NCI-H2227 (cell line): ENCODE data around the gene CPEB1.
"Not testable (repeated sequence)": the region's sequence is repeated elsewhere in the genome, so short reads cannot be mapped to it uniquely, and the experiment has no call there.

Source experiments
- DNase-seq: peaks from one replicate; lab custom pipeline; 2025; ENCODE audit not compliant: unreplicated experiment; lab: John Stamatoyannopoulos, UW

CPEB1 gene

GRCh38 chr15:82530606-82531379 is 116.4 kb downstream of the CPEB1 start:
- DNase-seq, result no peak

DNA sequence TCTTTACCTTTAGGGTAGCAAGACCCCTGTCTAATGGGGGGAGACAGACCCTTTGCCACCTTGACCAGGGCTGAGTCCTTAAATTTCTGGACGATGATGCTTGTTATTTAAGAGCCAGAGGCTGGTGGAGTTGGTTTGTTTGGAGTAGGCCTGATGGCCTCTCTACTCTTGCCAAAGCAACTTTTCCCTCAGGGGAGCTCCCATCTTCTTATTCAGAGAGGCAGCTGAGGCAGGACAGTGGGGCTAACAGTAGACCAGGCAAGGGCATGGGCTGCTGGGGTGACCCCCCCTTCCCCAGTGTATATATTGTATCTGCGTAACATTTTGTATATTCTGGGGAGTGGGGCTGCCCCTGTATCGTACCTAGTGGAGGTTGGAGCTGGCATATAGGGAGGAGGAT is 117.2 kb downstream of the CPEB1 start:
- no peak for DNase-seq

DNA sequence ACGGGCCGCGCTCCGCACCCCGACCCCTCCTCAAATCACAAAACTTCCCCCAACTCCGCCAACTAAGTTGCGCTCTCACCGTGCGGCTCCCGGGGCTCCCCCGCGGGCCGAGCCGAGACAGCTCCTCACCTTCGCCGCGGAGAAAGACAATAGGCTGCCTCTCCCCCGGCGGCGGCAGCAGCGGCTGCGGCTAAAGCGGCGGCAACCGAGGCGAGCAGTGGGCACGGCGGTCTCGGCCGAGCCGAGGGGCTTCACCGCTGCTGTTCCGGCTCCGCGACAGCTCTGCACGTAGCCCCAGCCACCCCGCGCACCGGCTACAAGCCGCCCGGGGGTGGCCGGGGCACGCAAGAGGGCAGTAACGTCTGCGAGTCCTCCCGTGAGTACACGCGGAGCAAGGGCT is 133.6 kb downstream of the CPEB1 start:
- DNase-seq, result not testable (repeated sequence)

- DNase-seq, result not testable (repeated sequence)
Observed at GRCh38 chr15:82507693-82508092, 139.5 kb downstream of the CPEB1 start.

GRCh38 chr15:82507087-82507486 is 140.1 kb downstream of the CPEB1 start:
- not testable (repeated sequence) for DNase-seq

DNA sequence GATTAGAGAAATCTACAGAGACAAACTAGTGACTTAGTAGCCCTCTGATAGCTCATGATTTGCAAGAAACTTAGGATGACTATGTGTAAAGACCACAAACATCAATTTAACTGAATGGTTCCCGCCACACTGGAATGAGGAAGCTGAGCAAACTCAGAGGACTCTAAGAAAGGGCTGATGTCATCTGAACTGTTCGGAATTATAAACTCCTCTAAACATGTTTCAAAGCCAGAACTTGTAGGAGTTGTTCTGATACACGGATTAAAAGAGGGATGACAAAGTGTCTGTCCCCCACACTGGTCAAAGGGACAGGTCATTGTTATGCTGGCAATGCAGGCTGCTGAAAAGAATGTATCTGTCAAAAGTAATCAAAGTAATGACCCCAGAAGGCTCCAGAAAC is 141.3 kb downstream of the CPEB1 start:
- DNase-seq, result not testable (repeated sequence)

DNA sequence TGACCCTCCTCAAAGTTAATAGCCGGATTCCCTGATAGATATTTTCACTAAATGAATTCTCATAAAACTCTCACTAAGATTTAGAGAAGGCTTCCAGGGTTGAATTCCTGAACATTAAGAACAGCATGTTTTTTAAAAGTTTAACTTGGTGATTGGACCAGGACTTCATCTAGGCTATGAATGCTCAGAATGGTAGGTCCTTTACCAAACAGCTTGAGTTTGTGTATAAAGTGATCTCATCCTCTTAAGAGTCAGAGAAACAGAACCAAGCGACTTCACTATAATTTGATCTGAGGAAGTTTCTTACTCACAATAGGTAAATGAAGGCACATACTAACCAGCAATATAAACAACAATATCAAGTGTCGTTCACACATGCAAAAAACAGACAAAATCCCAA is 143.1 kb downstream of the CPEB1 start:
- not testable (repeated sequence) for DNase-seq

DNA sequence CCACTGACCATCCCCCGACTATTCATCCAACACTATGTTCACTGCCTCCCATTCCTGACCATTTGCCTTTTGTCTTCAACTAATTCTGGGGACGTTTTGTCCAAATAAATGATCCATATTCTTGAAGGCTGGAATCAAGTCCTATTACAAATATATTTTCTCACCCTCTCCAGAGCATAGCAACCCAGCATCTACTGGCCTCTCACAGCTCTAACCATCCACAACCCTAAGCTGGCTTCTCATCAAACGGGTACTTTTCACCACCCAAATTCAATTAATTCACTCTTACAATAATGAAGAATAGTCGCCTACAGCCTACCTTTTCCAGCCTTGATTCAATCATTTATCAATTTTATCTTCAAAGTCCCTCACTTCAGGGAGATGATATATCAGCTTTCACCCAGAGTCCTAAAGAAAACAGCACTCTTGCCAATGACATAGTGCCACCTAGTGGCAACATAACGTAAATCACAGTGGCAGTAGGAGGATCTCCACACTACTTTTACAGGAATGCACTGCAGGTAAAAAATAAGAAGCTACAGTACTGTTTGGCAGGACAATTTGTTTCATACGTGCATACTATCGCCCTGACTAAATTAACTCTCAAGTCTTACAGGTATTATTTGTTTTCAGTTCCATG is 144.3 kb downstream of the CPEB1 start:
- DNase-seq, result not testable (repeated sequence)

GRCh38 chr15:82500772-82501171 is 146.4 kb downstream of the CPEB1 start:
- DNase-seq, result not testable (repeated sequence)

GRCh38 chr15:82497978-82498377 is 149.2 kb downstream of the CPEB1 start:
- not testable (repeated sequence) for DNase-seq
